NCI-H1105 (cell line): ENCODE measurements around the gene OR10G7.

Experiments used
- DNase-seq: peaks from one replicate; lab custom pipeline; 2025; lab: John Stamatoyannopoulos, UW

OR10G7 gene

GRCh38 chr11:124041254-124041653 is at the start of gene OR10G7:
Gene OR10G7, minus strand, starts transcription at chr11:124041325. Its CDS starts 2,324 bp downstream, at chr11:124039001.
- DNase-seq: no peak

- DNase-seq: peak; percentile 80
Observed at GRCh38 chr11:124085997-124086846, 45.1 kb upstream of the OR10G7 start.

- no peak for DNase-seq
Observed at GRCh38 chr11:124085583-124085982, 44.5 kb upstream of the OR10G7 start.

- no peak for DNase-seq
Observed at GRCh38 chr11:124082371-124082770, 41.2 kb upstream of the OR10G7 start.

- DNase-seq: no peak
Observed at GRCh38 chr11:124081483-124081882, 40.4 kb upstream of the OR10G7 start.

GRCh38 chr11:124080327-124081001 is 39.3 kb upstream of the OR10G7 start:
- DNase-seq: no peak

- DNase-seq: no peak
Observed at GRCh38 chr11:124079631-124080326, 38.7 kb upstream of the OR10G7 start.

GRCh38 chr11:124078591-124078990 is 37.5 kb upstream of the OR10G7 start:
- DNase-seq: no peak

- DNase-seq: no peak
Observed at GRCh38 chr11:124077266-124077665, 36.1 kb upstream of the OR10G7 start.

GRCh38 chr11:124075841-124076651 is 34.9 kb upstream of the OR10G7 start:
- DNase-seq: peak; percentile 27

- DNase-seq: no peak
Observed at GRCh38 chr11:124075492-124075840, 34.3 kb upstream of the OR10G7 start.

GRCh38 chr11:124074554-124074953 is 33.4 kb upstream of the OR10G7 start:
- no peak for DNase-seq

GRCh38 chr11:124072147-124072546 is 31.0 kb upstream of the OR10G7 start:
- no peak for DNase-seq

- DNase-seq: no peak
Observed at GRCh38 chr11:124071623-124071948, 30.5 kb upstream of the OR10G7 start.

- peak; percentile 68 for DNase-seq
Observed at GRCh38 chr11:124070915-124071622, 29.9 kb upstream of the OR10G7 start.

GRCh38 chr11:124069429-124070401 is 28.6 kb upstream of the OR10G7 start:
- DNase-seq: peak; percentile 92

- DNase-seq: no peak
Observed at GRCh38 chr11:124068601-124069110, 27.5 kb upstream of the OR10G7 start.

- no peak for DNase-seq
Observed at GRCh38 chr11:124052966-124053365, 11.8 kb upstream of the OR10G7 start.

GRCh38 chr11:124050748-124051147 is 9.6 kb upstream of the OR10G7 start:
- no peak for DNase-seq

GRCh38 chr11:124043420-124043819 is 2.3 kb upstream of the OR10G7 start:
- DNase-seq: no peak
